Measurements from ENCODE around the gene UBE2B.
A peak's percentile ranks its signal among the peaks of the same experiment; 100 is the strongest.
"Not testable (repeated sequence)": the region's sequence is repeated elsewhere in the genome, so short reads cannot be mapped to it uniquely, and the experiment has no call there.

UBE2B gene

GRCh38 chr5:134370871-134371833, at the start of gene UBE2B:
UBE2B (plus strand) TSS chr5:134371569; CDS start chr5:134371596, 27 bp downstream.
- DNase-seq (ENCODE audit: low read depth in 2 of 2): peak; percentile 94 to 97

- DNase-seq (ENCODE audit: low read depth in 2 of 2): no peak
Measured at GRCh38 chr5:134327327-134327726, 44.0 kb upstream of the UBE2B start.

GRCh38 chr5:134328619-134329018, 42.8 kb upstream of the UBE2B start:
- DNase-seq (ENCODE audit: low read depth in 2 of 2): no peak

GRCh38 chr5:134336833-134337232, 34.5 kb upstream of the UBE2B start:
- DNase-seq (ENCODE audit: low read depth in 2 of 2): not testable (repeated sequence)

- DNase-seq (ENCODE audit: low read depth in 2 of 2): not testable (repeated sequence)
Measured at GRCh38 chr5:134343500-134343899, 27.9 kb upstream of the UBE2B start.

GRCh38 chr5:134345476-134345875, 25.9 kb upstream of the UBE2B start:
- DNase-seq (ENCODE audit: low read depth in 2 of 2): not testable (repeated sequence)

GRCh38 chr5:134345996-134346395, 25.4 kb upstream of the UBE2B start:
- DNase-seq (ENCODE audit: low read depth in 2 of 2): no peak

GRCh38 chr5:134349463-134349862, 21.9 kb upstream of the UBE2B start:
- no peak for DNase-seq (ENCODE audit: low read depth in 2 of 2)

GRCh38 chr5:134355681-134356080, 15.7 kb upstream of the UBE2B start:
- no peak for DNase-seq (ENCODE audit: low read depth in 2 of 2)

- no peak for DNase-seq (ENCODE audit: low read depth in 2 of 2)
Measured at GRCh38 chr5:134365604-134366003, 5.8 kb upstream of the UBE2B start.

GRCh38 chr5:134370311-134370870, 978 bp upstream of the UBE2B start:
- DNase-seq (ENCODE audit: low read depth in 2 of 2): no peak

GRCh38 chr5:134371834-134372340, 518 bp downstream of the UBE2B start:
- DNase-seq (ENCODE audit: low read depth in 2 of 2): peak in 1 of 2 donors; percentile 18

GRCh38 chr5:134373633-134374032, 2.3 kb downstream of the UBE2B start:
- DNase-seq (ENCODE audit: low read depth in 2 of 2): not testable (repeated sequence)

- DNase-seq (ENCODE audit: low read depth in 2 of 2): no peak
Measured at GRCh38 chr5:134374232-134374631, 2.9 kb downstream of the UBE2B start.

GRCh38 chr5:134380346-134380745, 9.0 kb downstream of the UBE2B start:
- DNase-seq (ENCODE audit: low read depth in 2 of 2): no peak

GRCh38 chr5:134382204-134382603, 10.8 kb downstream of the UBE2B start:
- DNase-seq (ENCODE audit: low read depth in 2 of 2): not testable (repeated sequence)

GRCh38 chr5:134383980-134384697, 12.8 kb downstream of the UBE2B start:
- no peak for DNase-seq (ENCODE audit: low read depth in 2 of 2)

GRCh38 chr5:134387443-134387842, 16.1 kb downstream of the UBE2B start:
- no peak for DNase-seq (ENCODE audit: low read depth in 2 of 2)

- DNase-seq (ENCODE audit: low read depth in 2 of 2): no peak
Measured at GRCh38 chr5:134392301-134392700, 20.9 kb downstream of the UBE2B start.

- no peak for DNase-seq (ENCODE audit: low read depth in 2 of 2)
Measured at GRCh38 chr5:134394932-134395331, 23.6 kb downstream of the UBE2B start.

- no peak for DNase-seq (ENCODE audit: low read depth in 2 of 2)
Measured at GRCh38 chr5:134396274-134396673, 24.9 kb downstream of the UBE2B start.

GRCh38 chr5:134397196-134397595, 25.8 kb downstream of the UBE2B start:
- no peak for DNase-seq (ENCODE audit: low read depth in 2 of 2)

All from stimulated activated CD4-positive, alpha-beta T cell treated with anti-CD3 and anti-CD28 coated beads, Interleukin-15, amount 100 ng/mL, for 48 hours (primary cell).